Measurements from ENCODE around the gene DLX6. TPM values are rescaled to one million over a fixed set of nuclear protein-coding genes. Genes with fewer than 3 reads are reported as not detected.
A peak's percentile ranks its signal among the peaks of the same experiment; 100 is the strongest.

Gene DLX6
- total and polyA plus RNA-seq, 4 donors: not detected

- peaks cover 0 to 2% (median 0%) of the 10 kb centered on the region in 5 donors for H3K4me1 ChIP-seq (ENCODE audit: control insufficient read depth in 5 of 5, insufficient read depth in 5 of 5, low read length in 5 of 5)
- H3K27ac ChIP-seq (ENCODE audit: low read depth in 1 of 2, low read length in 1 of 2): no peak overlapping the region
- H3K4me3 ChIP-seq: no peak overlapping the region
- H3K36me3 ChIP-seq (ENCODE audit: control insufficient read depth in 4 of 4, insufficient read depth in 4 of 4, low read length in 4 of 4): no peaks in the 10 kb centered on the region
- ATAC-seq (ENCODE audit: insufficient read depth, low FRiP score): no peak
- TF ChIP-seq CTCF (IDR thresholded peaks at IDR 0.05; ENCODE audit: control extremely low read depth, extremely low read depth): no peak
- H3K9ac ChIP-seq (ENCODE audit: insufficient read depth in 1 of 2, low read length in 2 of 2): no peak overlapping the region
- peaks cover 0 to 23% (median 0%) of the 10 kb centered on the region in 4 donors for H3K9me3 ChIP-seq (ENCODE audit: control insufficient read depth in 4 of 4, insufficient read depth in 3 of 4, low read length in 3 of 4)
- peaks cover 39 to 99% (median 93%) of the 10 kb centered on the region in 3 donors for H3K27me3 ChIP-seq (ENCODE audit: control insufficient read depth in 3 of 3, insufficient read depth in 3 of 3, low read length in 2 of 3)
- DNase-seq: no peak
- 7% methylated on average over 11 of the region's 11 CpGs for WGBS, 2 donors
These were observed 7.0 kb upstream of the DLX6 start for GRCh38 chr7:96998333-96998732.

GRCh38 chr7:96998744-96999143 is 6.6 kb upstream of the DLX6 start:
- Histone ChIP-seq H3K4me1 (ENCODE audit: control insufficient read depth in 5 of 5, insufficient read depth in 5 of 5, low read length in 5 of 5) (peaks cover 0 to 2% (median 0%) of the 10 kb centered on the region in 5 donors), H3K36me3 (ENCODE audit: control insufficient read depth in 4 of 4, insufficient read depth in 4 of 4, low read length in 4 of 4) (no peaks in the 10 kb centered on the region), H3K4me3 (no peak overlapping the region), H3K9me3 (ENCODE audit: control insufficient read depth in 4 of 4, insufficient read depth in 3 of 4, low read length in 3 of 4) (peaks cover 0 to 21% (median 0%) of the 10 kb centered on the region in 4 donors), H3K27me3 (ENCODE audit: control insufficient read depth in 3 of 3, insufficient read depth in 3 of 3, low read length in 2 of 3) (peaks cover 37 to 99% (median 93%) of the 10 kb centered on the region in 3 donors), H3K27ac (ENCODE audit: low read depth in 1 of 2, low read length in 1 of 2) (no peak overlapping the region), H3K9ac (ENCODE audit: insufficient read depth in 1 of 2, low read length in 2 of 2) (no peak overlapping the region)
- DNase-seq (peak in 1 of 3 donors; percentile 14), ATAC-seq (ENCODE audit: insufficient read depth, low FRiP score) (no peak)
- WGBS, 2 donors: 3% methylated on average over 14 of the region's 14 CpGs
- TF ChIP-seq CTCF (IDR thresholded peaks at IDR 0.05; ENCODE audit: control extremely low read depth, extremely low read depth): no peak

GRCh38 chr7:97001221-97001620 is 4.1 kb upstream of the DLX6 start:
- H3K4me1 ChIP-seq (ENCODE audit: control insufficient read depth in 5 of 5, insufficient read depth in 5 of 5, low read length in 5 of 5): peaks cover 0 to 13% (median 6%) of the 10 kb centered on the region in 5 donors
- no peak overlapping the region for H3K9ac ChIP-seq (ENCODE audit: insufficient read depth in 1 of 2, low read length in 2 of 2)
- no peaks in the 10 kb centered on the region for H3K36me3 ChIP-seq (ENCODE audit: control insufficient read depth in 4 of 4, insufficient read depth in 4 of 4, low read length in 4 of 4)
- H3K4me3 ChIP-seq: no peak overlapping the region
- H3K27ac ChIP-seq (ENCODE audit: low read depth in 1 of 2, low read length in 1 of 2): no peak overlapping the region
- H3K9me3 ChIP-seq (ENCODE audit: control insufficient read depth in 4 of 4, insufficient read depth in 3 of 4, low read length in 3 of 4): peaks cover 0 to 25% (median 0%) of the 10 kb centered on the region in 4 donors
- peaks cover 32 to 91% (median 90%) of the 10 kb centered on the region in 3 donors for H3K27me3 ChIP-seq (ENCODE audit: control insufficient read depth in 3 of 3, insufficient read depth in 3 of 3, low read length in 2 of 3)
- no peak for TF ChIP-seq CTCF (IDR thresholded peaks at IDR 0.05; ENCODE audit: control extremely low read depth, extremely low read depth)
- no peak for DNase-seq
- 15 to 17% methylated on average over 3 of the region's 3 CpGs for WGBS, 2 donors
- ATAC-seq (ENCODE audit: insufficient read depth, low FRiP score): no peak

All from lung (tissue), 12 donors.